HEK293 (cell line): Measurements from ENCODE around the gene GALNT6.

Experiments
- CTCF ChIA-PET: fragments of 350-600 bp; formaldehyde crosslinking; extraction: SDS; loops from one replicate; lab custom pipeline; 2021; ENCODE audit warnings: antibody characterized with exemption; lab: Yijun Ruan, JAX
- POLR2A ChIA-PET: fragments of 300-600 bp; formaldehyde crosslinking; extraction: SDS; loops from one replicate; lab custom pipeline; 2020; ENCODE audit warnings: antibody characterized with exemption, inconsistent platforms; lab: Yijun Ruan, JAX
- H3K27ac ChIP-seq: fragments of 200-500 bp; sonication (Bioruptor generic); 2 replicates; pipeline ENCODE4 v1.5.1; 2014; ENCODE audit warnings: low read depth, low read length, control low read depth, inconsistent platforms; ENCODE audit errors: extremely low read depth
- H3K36me3 ChIP-seq, 2 experiments: fragments of 200-500 bp in 1 of 2; sonication (Bioruptor generic) in 1 of 2; 1 replicate in 1 of 2; 2 replicates in 1 of 2; pipeline ENCODE4 v1.5.1; 2014 to 2017; ENCODE audit warnings: inconsistent platforms in 2 of 2, low read length in 2 of 2; ENCODE audit not compliant: control insufficient read depth in 2 of 2, insufficient read depth in 1 of 2
- H3K4me1 ChIP-seq: fragments of 200-500 bp; sonication (Bioruptor generic); 2 replicates; pipeline ENCODE4 v1.5.1; 2014; ENCODE audit warnings: mild to moderate bottlenecking, low read length, inconsistent platforms; ENCODE audit not compliant: control insufficient read depth, insufficient read depth
- H3K4me3 ChIP-seq: 2 replicates; pipeline ENCODE4 v1.5.1; 2011; ENCODE audit warnings: low read depth, mild to moderate bottlenecking, control low read depth, low read length, moderate library complexity
- H3K9me3 ChIP-seq: fragments of 200-500 bp; sonication (Bioruptor generic); 2 replicates; pipeline ENCODE4 v1.5.1; 2014; ENCODE audit warnings: low read depth, low read length, inconsistent platforms; ENCODE audit not compliant: control insufficient read depth, insufficient read depth
- REST ChIP-seq: fragments of 450-650 bp; formaldehyde crosslinking; IDR thresholded peaks from 2 replicates; pipeline ENCODE4 v1.5.1; 2016; ENCODE audit warnings: missing biosample characterization, missing genetic modification characterization
- ZNF175 ChIP-seq: fragments of 450-650 bp; formaldehyde crosslinking; IDR thresholded peaks from 2 replicates; pipeline ENCODE4 v1.5.1; 2016; ENCODE audit warnings: missing biosample characterization, missing genetic modification characterization
- ZNF23 ChIP-seq: fragments of 450-650 bp; formaldehyde crosslinking; IDR thresholded peaks from 2 replicates; pipeline ENCODE4 v1.5.1; 2016; ENCODE audit warnings: missing biosample characterization, missing genetic modification characterization, borderline replicate concordance
- ZNF239 ChIP-seq: fragments of 450-650 bp; formaldehyde crosslinking; IDR thresholded peaks from 2 replicates; pipeline ENCODE4 v1.5.1; 2016; ENCODE audit warnings: missing biosample characterization, missing genetic modification characterization
- ZNF354C ChIP-seq: fragments of 450-650 bp; formaldehyde crosslinking; IDR thresholded peaks from 2 replicates; pipeline ENCODE4 v1.5.1; 2016; ENCODE audit warnings: missing biosample characterization, missing genetic modification characterization, low read depth, borderline replicate concordance
- ZNF521 ChIP-seq: fragments of 450-650 bp; formaldehyde crosslinking; IDR thresholded peaks from 2 replicates; pipeline ENCODE4 v1.5.1; 2017; ENCODE audit warnings: missing biosample characterization, mild to moderate bottlenecking, missing genetic modification characterization
- ZNF621 ChIP-seq: fragments of 450-650 bp; formaldehyde crosslinking; IDR thresholded peaks from 2 replicates; pipeline ENCODE4 v1.5.1; 2017; ENCODE audit warnings: missing biosample characterization, missing genetic modification characterization
- ZNF626 ChIP-seq: fragments of 450-650 bp; sonication (Bioruptor Pico); formaldehyde crosslinking; IDR thresholded peaks from 2 replicates; pipeline ENCODE4 v1.5.1; 2018; ENCODE audit warnings: missing biosample characterization, missing genetic modification characterization, inconsistent platforms
- ZNF677 ChIP-seq: fragments of 450-650 bp; IDR thresholded peaks from 2 replicates; pipeline ENCODE4 v1.5.0; 2018; ENCODE audit warnings: missing biosample characterization, mild to moderate bottlenecking, missing genetic modification characterization, moderate library complexity
- ZNF704 ChIP-seq: fragments of 450-650 bp; formaldehyde crosslinking; IDR thresholded peaks from 2 replicates; pipeline ENCODE4 v1.5.1; 2016; ENCODE audit warnings: missing biosample characterization, missing genetic modification characterization
- ZNF785 ChIP-seq: fragments of 450-650 bp; formaldehyde crosslinking; IDR thresholded peaks from 2 replicates; pipeline ENCODE4 v1.5.1; 2016; ENCODE audit warnings: missing biosample characterization, missing genetic modification characterization
- ZNF830 ChIP-seq: fragments of 450-650 bp; IDR thresholded peaks from 2 replicates; pipeline ENCODE4 v1.5.0; 2018; ENCODE audit warnings: missing biosample characterization, missing genetic modification characterization, low read depth, mild to moderate bottlenecking, moderate library complexity
- TF ChIP-seq, protein P1 (sequence below): fragments of 450-650 bp; formaldehyde crosslinking; IDR thresholded peaks from 2 replicates; pipeline ENCODE4 v1.5.1; 2016; ENCODE audit warnings: missing biosample characterization, missing genetic modification characterization, borderline replicate concordance
- TF ChIP-seq, protein P2 (sequence below): fragments of 450-650 bp; formaldehyde crosslinking; IDR thresholded peaks from 2 replicates; pipeline ENCODE4 v1.5.1; 2016; ENCODE audit warnings: missing biosample characterization, missing genetic modification characterization
- TF ChIP-seq, protein P3 (sequence below): fragments of 450-650 bp; formaldehyde crosslinking; IDR thresholded peaks from 2 replicates; pipeline ENCODE4 v1.5.1; 2016; ENCODE audit warnings: missing biosample characterization, missing genetic modification characterization
- TF ChIP-seq, protein P4 (sequence below): sonication (generic); formaldehyde crosslinking; IDR thresholded peaks from 2 replicates; pipeline ENCODE4 v1.8.1; 2022; ENCODE audit warnings: mild to moderate bottlenecking, moderate library complexity, missing genetic modification reagents

GALNT6 gene

GRCh38 chr12:51419425-51420193, 28.4 kb upstream of the GALNT6 start:
- TF ChIP-seq REST (tag by site-specific recombination): peak; percentile 41; the same call in 1 of the 2 replicates
- no peak for TF ChIP-seq ZNF521
- ChIA-PET CTCF (interaction anchor here (0.6 to 5.7 kb wide), 25 partner anchors 9 to 578 kb away, joined by 3 to 115 read pairs (median 3); no protein-coding TSS in a partner anchor), POLR2A (interaction anchor here (0.9 to 2.1 kb wide), 2 partner anchors 13 to 48 kb away, joined by 4 to 7 read pairs; no protein-coding TSS in a partner anchor)
- no peak overlapping the region for H3K4me3 ChIP-seq
- H3K9me3 ChIP-seq: no peaks in the 10 kb centered on the region
- H3K27ac ChIP-seq: no peak overlapping the region
- no peaks in the 10 kb centered on the region for H3K36me3 ChIP-seq
- H3K4me1 ChIP-seq: peaks cover 4% of the 10 kb centered on the region

GRCh38 chr12:51417826-51418225, 26.6 kb upstream of the GALNT6 start:
- no peaks in the 10 kb centered on the region for H3K36me3 ChIP-seq
- ChIA-PET CTCF (interaction anchor here (0.6 to 5.7 kb wide), 6 partner anchors 8 to 407 kb away, joined by 3 to 115 read pairs (median 4); no protein-coding TSS in a partner anchor), POLR2A (interaction anchor here (2.1 kb wide), 1 partner anchor 11 kb away, joined by 7 read pairs; no protein-coding TSS in a partner anchor)
- no peak for TF ChIP-seq ZNF677
- TF ChIP-seq ZNF521: no peak
- TF ChIP-seq ZNF175 (tag by site-specific recombination): no peak
- TF ChIP-seq, protein P1, sequence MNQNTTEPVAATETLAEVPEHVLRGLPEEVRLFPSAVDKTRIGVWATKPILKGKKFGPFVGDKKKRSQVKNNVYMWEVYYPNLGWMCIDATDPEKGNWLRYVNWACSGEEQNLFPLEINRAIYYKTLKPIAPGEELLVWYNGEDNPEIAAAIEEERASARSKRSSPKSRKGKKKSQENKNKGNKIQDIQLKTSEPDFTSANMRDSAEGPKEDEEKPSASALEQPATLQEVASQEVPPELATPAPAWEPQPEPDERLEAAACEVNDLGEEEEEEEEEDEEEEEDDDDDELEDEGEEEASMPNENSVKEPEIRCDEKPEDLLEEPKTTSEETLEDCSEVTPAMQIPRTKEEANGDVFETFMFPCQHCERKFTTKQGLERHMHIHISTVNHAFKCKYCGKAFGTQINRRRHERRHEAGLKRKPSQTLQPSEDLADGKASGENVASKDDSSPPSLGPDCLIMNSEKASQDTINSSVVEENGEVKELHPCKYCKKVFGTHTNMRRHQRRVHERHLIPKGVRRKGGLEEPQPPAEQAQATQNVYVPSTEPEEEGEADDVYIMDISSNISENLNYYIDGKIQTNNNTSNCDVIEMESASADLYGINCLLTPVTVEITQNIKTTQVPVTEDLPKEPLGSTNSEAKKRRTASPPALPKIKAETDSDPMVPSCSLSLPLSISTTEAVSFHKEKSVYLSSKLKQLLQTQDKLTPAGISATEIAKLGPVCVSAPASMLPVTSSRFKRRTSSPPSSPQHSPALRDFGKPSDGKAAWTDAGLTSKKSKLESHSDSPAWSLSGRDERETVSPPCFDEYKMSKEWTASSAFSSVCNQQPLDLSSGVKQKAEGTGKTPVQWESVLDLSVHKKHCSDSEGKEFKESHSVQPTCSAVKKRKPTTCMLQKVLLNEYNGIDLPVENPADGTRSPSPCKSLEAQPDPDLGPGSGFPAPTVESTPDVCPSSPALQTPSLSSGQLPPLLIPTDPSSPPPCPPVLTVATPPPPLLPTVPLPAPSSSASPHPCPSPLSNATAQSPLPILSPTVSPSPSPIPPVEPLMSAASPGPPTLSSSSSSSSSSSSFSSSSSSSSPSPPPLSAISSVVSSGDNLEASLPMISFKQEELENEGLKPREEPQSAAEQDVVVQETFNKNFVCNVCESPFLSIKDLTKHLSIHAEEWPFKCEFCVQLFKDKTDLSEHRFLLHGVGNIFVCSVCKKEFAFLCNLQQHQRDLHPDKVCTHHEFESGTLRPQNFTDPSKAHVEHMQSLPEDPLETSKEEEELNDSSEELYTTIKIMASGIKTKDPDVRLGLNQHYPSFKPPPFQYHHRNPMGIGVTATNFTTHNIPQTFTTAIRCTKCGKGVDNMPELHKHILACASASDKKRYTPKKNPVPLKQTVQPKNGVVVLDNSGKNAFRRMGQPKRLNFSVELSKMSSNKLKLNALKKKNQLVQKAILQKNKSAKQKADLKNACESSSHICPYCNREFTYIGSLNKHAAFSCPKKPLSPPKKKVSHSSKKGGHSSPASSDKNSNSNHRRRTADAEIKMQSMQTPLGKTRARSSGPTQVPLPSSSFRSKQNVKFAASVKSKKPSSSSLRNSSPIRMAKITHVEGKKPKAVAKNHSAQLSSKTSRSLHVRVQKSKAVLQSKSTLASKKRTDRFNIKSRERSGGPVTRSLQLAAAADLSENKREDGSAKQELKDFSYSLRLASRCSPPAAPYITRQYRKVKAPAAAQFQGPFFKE (tag by site-specific recombination): no peak
- TF ChIP-seq, protein P2, sequence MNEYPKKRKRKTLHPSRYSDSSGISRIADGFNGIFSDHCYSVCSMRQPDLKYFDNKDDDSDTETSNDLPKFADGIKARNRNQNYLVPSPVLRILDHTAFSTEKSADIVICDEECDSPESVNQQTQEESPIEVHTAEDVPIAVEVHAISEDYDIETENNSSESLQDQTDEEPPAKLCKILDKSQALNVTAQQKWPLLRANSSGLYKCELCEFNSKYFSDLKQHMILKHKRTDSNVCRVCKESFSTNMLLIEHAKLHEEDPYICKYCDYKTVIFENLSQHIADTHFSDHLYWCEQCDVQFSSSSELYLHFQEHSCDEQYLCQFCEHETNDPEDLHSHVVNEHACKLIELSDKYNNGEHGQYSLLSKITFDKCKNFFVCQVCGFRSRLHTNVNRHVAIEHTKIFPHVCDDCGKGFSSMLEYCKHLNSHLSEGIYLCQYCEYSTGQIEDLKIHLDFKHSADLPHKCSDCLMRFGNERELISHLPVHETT (tag by site-specific recombination): no peak
- TF ChIP-seq ZNF354C (tag by site-specific recombination): no peak
- no peak for TF ChIP-seq ZNF621 (tag by site-specific recombination)
- no peak for TF ChIP-seq ZNF23 (tag by site-specific recombination)
- TF ChIP-seq ZNF239 (tag by site-specific recombination): no peak
- TF ChIP-seq ZNF704: no peak
- TF ChIP-seq, protein P3, sequence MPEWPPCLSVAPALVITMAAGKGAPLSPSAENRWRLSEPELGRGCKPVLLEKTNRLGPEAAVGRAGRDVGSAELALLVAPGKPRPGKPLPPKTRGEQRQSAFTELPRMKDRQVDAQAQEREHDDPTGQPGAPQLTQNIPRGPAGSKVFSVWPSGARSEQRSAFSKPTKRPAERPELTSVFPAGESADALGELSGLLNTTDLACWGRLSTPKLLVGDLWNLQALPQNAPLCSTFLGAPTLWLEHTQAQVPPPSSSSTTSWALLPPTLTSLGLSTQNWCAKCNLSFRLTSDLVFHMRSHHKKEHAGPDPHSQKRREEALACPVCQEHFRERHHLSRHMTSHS: no peak
- TF ChIP-seq ZNF785 (tag by site-specific recombination): no peak
- TF ChIP-seq ZNF830 (tag by site-specific recombination): no peak
- no peak for TF ChIP-seq ZNF626 (tag by site-specific recombination)
- TF ChIP-seq, protein P4, sequence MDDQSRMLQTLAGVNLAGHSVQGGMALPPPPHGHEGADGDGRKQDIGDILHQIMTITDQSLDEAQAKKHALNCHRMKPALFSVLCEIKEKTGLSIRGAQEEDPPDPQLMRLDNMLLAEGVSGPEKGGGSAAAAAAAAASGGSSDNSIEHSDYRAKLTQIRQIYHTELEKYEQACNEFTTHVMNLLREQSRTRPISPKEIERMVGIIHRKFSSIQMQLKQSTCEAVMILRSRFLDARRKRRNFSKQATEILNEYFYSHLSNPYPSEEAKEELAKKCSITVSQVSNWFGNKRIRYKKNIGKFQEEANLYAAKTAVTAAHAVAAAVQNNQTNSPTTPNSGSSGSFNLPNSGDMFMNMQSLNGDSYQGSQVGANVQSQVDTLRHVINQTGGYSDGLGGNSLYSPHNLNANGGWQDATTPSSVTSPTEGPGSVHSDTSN: no peak
- no peak overlapping the region for H3K4me3 ChIP-seq
- H3K4me1 ChIP-seq: no peaks in the 10 kb centered on the region
- H3K9me3 ChIP-seq: no peaks in the 10 kb centered on the region
- no peak overlapping the region for H3K27ac ChIP-seq
